Nephron progenitor cell (in vitro differentiated cells): ENCODE results near the gene ANAPC2.

ENCODE experiments used
- DNase-seq: peaks from one replicate; pipeline ENCODE4 v3.0.0; 2021
- H3K27ac Mint-ChIP-seq: 2 replicates; pipeline ENCODE4 v1.8.0; 2021; ENCODE audit warnings: mild to moderate bottlenecking, moderate library complexity, mixed read lengths
- H3K27me3 Mint-ChIP-seq: 2 replicates; pipeline ENCODE4 v1.8.0; 2021; ENCODE audit warnings: mild to moderate bottlenecking, low read depth, mixed read lengths; ENCODE audit not compliant: poor library complexity
- H3K36me3 Mint-ChIP-seq: 2 replicates; pipeline ENCODE4 v1.8.0; 2021; ENCODE audit warnings: low read depth, mixed read lengths
- H3K4me1 Mint-ChIP-seq: 2 replicates; pipeline ENCODE4 v1.8.0; 2021; ENCODE audit warnings: mixed read lengths
- H3K4me3 Mint-ChIP-seq: 2 replicates; pipeline ENCODE4 v1.8.0; 2021; ENCODE audit warnings: mild to moderate bottlenecking, moderate library complexity, mixed read lengths
- H3K9me3 Mint-ChIP-seq: 2 replicates; pipeline ENCODE4 v1.8.0; 2021; ENCODE audit warnings: mild to moderate bottlenecking, moderate library complexity, mixed read lengths
- CTCF ChIP-seq: fragments of 200-600 bp; sonication (generic); IDR thresholded peaks from 2 replicates; pipeline ENCODE4 v1.5.0; 2021; ENCODE audit warnings: antibody characterized with exemption

The ANAPC2 gene

GRCh38 chr9:137179761-137180160 is 8.6 kb downstream of the ANAPC2 start:
- Mint-ChIP-seq H3K27ac (no peak overlapping the region), H3K4me3 (no peak overlapping the region), H3K36me3 (peaks cover 15% of the 10 kb centered on the region), H3K4me1 (no peaks in the 10 kb centered on the region), H3K9me3 (no peaks in the 10 kb centered on the region), H3K27me3 (peaks cover 21% of the 10 kb centered on the region)
- no peak for TF ChIP-seq CTCF
- no peak for DNase-seq

GRCh38 chr9:137178939-137179630 is 9.3 kb downstream of the ANAPC2 start:
- Mint-ChIP-seq H3K27ac (no peak overlapping the region), H3K4me1 (no peaks in the 10 kb centered on the region), H3K36me3 (peaks cover 11% of the 10 kb centered on the region), H3K9me3 (no peaks in the 10 kb centered on the region), H3K4me3 (no peak overlapping the region), H3K27me3 (peaks cover 26% of the 10 kb centered on the region)
- DNase-seq: no peak
- no peak for TF ChIP-seq CTCF

GRCh38 chr9:137178201-137178938 is 10.0 kb downstream of the ANAPC2 start:
- H3K9me3 Mint-ChIP-seq: no peaks in the 10 kb centered on the region
- H3K27me3 Mint-ChIP-seq: peaks cover 33% of the 10 kb centered on the region
- H3K27ac Mint-ChIP-seq: no peak overlapping the region
- H3K4me1 Mint-ChIP-seq: no peaks in the 10 kb centered on the region
- H3K36me3 Mint-ChIP-seq: peaks cover 10% of the 10 kb centered on the region
- DNase-seq: no peak
- no peak overlapping the region for H3K4me3 Mint-ChIP-seq
- no peak for TF ChIP-seq CTCF

DNA sequence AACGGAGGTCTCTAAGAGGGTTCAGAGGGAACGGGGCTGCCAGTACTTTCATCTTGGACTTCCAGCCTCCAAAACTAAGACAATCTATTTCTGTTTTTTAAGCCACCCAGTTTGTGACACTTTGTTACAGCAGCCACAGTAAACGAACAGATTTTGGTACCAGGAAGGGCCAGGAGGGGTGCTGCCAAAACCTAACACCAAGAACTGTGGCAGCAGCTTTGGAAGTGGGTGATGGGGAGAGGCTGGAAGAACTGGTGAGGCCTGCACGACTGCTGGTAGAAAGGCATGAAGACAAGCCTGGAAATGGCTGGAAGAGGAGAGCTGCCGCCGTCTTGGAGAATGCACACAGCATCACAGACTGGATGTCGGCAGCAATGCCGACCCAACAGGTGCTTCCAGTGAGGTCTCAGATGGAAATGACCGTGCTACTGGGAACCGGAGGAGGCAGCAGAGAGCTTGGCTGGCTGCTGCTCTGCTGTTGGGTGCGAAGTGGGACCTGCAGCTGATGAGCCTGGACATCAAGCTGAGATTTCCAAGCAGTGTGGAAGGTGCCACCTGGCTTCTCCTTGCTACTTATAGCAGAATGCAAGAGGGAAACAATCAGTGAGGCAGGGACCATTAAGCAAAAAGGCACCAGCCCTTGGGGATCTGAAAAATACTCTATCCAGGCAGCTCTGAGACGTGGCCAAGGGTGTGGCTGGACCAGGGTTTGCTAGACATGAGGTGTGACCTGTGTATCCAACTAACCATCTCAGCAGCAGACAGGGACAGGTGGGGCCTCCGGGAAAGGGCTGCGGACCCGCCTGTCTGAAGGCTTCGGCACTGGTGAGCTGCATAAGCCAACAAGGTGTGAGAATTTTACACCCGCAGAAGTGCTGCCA is 11.8 kb downstream of the ANAPC2 start:
- DNase-seq: peak; percentile 40
- Mint-ChIP-seq H3K27me3 (peaks cover 52% of the 10 kb centered on the region), H3K4me3 (no peak overlapping the region), H3K36me3 (peaks cover 6% of the 10 kb centered on the region), H3K9me3 (no peaks in the 10 kb centered on the region), H3K27ac (no peak overlapping the region), H3K4me1 (no peaks in the 10 kb centered on the region)
- TF ChIP-seq CTCF: peak; percentile 61

GRCh38 chr9:137175345-137175961 is 12.9 kb downstream of the ANAPC2 start:
- H3K27me3 Mint-ChIP-seq: peaks cover 63% of the 10 kb centered on the region
- no peaks in the 10 kb centered on the region for H3K4me1 Mint-ChIP-seq

More at GRCh38 chr9:137175345-137175961, 12.9 kb downstream of the ANAPC2 start:
- Mint-ChIP-seq H3K27ac (no peak overlapping the region), H3K4me3 (no peak overlapping the region), H3K36me3 (peaks cover 6% of the 10 kb centered on the region), H3K9me3 (no peaks in the 10 kb centered on the region)
- TF ChIP-seq CTCF: no peak
- DNase-seq: no peak
